Lung (tissue), 12 donors: ENCODE results near the gene ERMAP. TPM values are rescaled to one million over a fixed set of nuclear protein-coding genes. Genes with fewer than 3 reads are reported as not detected.
A peak's percentile ranks its signal among the peaks of the same experiment; 100 is the strongest.

ENCODE experiments used
- ATAC-seq: fragments of 200-7000 bp; cut with Tn5 transposase; one replicate; pipeline ENCODE4 v1.9.1; 2020; ENCODE audit warnings: moderate number of reproducible peaks; ENCODE audit not compliant: insufficient read depth, low FRiP score
- DNase-seq, 3 donors: peaks; one replicate each; pipeline ENCODE4 v3.0.0-alpha.2; 2013 to 2017
- H3K27ac ChIP-seq, 2 donors: one replicate each; pipeline ENCODE4 v1.5.1; 2013; ENCODE audit warnings: mild to moderate bottlenecking in 2 of 2, moderate library complexity in 2 of 2, control low read depth in 1 of 2, inconsistent platforms in 1 of 2, low read depth in 1 of 2, low read length in 1 of 2
- H3K27me3 ChIP-seq, 3 donors: one replicate each; pipeline ENCODE4 v1.5.1; 2013; ENCODE audit warnings: low read length in 2 of 3; ENCODE audit not compliant: control insufficient read depth in 3 of 3, insufficient read depth in 3 of 3
- H3K36me3 ChIP-seq, 4 donors: one replicate each; pipeline ENCODE4 v1.5.1; 2013; ENCODE audit warnings: low read length in 4 of 4, mild to moderate bottlenecking in 1 of 4, moderate library complexity in 1 of 4; ENCODE audit not compliant: control insufficient read depth in 4 of 4, insufficient read depth in 4 of 4
- H3K4me1 ChIP-seq, 5 donors: one replicate each; pipeline ENCODE4 v1.5.1; 2013; ENCODE audit warnings: low read length in 5 of 5, mild to moderate bottlenecking in 2 of 5, moderate library complexity in 1 of 5; ENCODE audit not compliant: control insufficient read depth in 5 of 5, insufficient read depth in 5 of 5
- H3K4me3 ChIP-seq: one replicate; pipeline ENCODE4 v1.5.1; 2013; ENCODE audit warnings: mild to moderate bottlenecking, control low read depth, moderate library complexity
- H3K9ac ChIP-seq, 2 donors: one replicate each; pipeline ENCODE4 v1.5.1; 2013; ENCODE audit warnings: low read length in 2 of 2, control low read depth in 1 of 2; ENCODE audit not compliant: insufficient read depth in 1 of 2
- H3K9me3 ChIP-seq, 4 donors: one replicate each; pipeline ENCODE4 v1.5.1; 2013; ENCODE audit warnings: low read length in 3 of 4, mild to moderate bottlenecking in 1 of 4, moderate library complexity in 1 of 4; ENCODE audit not compliant: control insufficient read depth in 4 of 4, insufficient read depth in 3 of 4
- WGBS, 2 donors: extraction: QIAGEN DNeasy Blood & Tissue Kit; methylation state at CpG; one replicate each; pipeline ENCODE4 v1.1.7; 2013; 5-methylcytosine and 5-hydroxymethylcytosine counted together
- polyA plus RNA-seq, 2 donors: library from polyadenylated mRNA; stranded (reverse); fragments of 200-250 nt; gene quantifications; one replicate each; pipeline ENCODE4 v1.2.1, GENCODE V29; 2013
- total RNA-seq, 2 donors: library from RNA; depleted of rRNA in 1 of 2; stranded (reverse); fragments of >200 nt in 1 of 2; gene quantifications; one replicate each; pipeline ENCODE4 v1.2.1, GENCODE V29; 2014 to 2021
- TF ChIP-seq, protein P1 (sequence below): IDR thresholded peaks from 2 replicates; pipeline ENCODE4 v1.5.1; 2012; ENCODE audit warnings: mild to moderate bottlenecking; ENCODE audit errors: control extremely low read depth, extremely low read depth
- donor health status: control.
- donor health status: control.
- donor health status: Bipolar disorder and iron deficiency.
- donor health status: healthy.
- donor health status: DM: yes; HTN: yes; CAD: no.

ERMAP gene
- total and polyA plus RNA-seq, 4 donors, result 4.8 to 19.8 (median 10.6) TPM

DNA sequence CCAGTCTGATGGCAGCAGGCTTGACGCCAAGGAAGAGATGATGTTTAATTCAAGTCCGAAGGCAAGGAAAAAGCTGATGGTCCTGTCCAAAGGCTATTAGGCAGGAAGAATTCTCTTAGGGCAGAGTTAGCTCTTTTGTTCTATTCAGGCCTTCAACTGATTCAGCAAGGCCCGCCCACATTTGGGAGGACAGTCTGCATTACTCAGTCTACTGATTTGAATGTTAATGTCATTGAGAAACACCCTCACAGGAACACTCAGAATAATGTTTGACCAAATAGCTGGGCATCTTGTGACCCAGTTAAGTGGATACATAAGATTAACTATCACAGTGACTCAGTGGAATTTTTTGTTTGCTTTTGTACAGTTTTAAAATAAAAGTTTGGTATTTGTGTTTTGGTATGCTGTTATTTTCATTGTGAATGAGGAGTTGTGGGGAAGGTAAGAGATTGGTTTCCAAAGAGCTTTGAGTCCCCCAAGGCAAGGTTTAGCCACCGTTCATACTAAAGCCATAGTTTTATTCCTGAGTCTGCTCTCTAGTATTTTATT lies 27.7 kb downstream of the ERMAP start:
- WGBS, 2 donors, result 92 to 95% methylated on average over 4 of the region's 4 CpGs
- DNase-seq, result no peak
- ATAC-seq, result no peak

DNA sequence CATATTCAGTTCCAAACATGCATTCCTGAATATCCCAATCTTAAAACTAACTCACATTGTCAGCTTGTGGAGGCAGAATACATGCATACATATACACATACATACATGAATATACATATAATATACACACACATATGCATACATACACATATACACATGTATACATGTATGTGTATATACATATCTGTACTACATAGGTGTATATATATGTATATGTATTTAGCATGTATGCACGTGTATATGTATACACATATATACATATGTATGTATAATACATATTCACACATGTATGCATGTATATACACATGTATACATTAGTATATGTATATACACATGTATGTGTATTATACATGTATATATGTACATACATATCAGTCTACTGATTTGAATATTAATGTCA lies 28.3 kb downstream of the ERMAP start:
- ATAC-seq (no peak), DNase-seq (no peak)
- 66 to 68% methylated on average over 1 of the region's 1 CpG for WGBS, 2 donors
- H3K4me3 ChIP-seq, result no peak overlapping the region
- TF ChIP-seq, protein P1, sequence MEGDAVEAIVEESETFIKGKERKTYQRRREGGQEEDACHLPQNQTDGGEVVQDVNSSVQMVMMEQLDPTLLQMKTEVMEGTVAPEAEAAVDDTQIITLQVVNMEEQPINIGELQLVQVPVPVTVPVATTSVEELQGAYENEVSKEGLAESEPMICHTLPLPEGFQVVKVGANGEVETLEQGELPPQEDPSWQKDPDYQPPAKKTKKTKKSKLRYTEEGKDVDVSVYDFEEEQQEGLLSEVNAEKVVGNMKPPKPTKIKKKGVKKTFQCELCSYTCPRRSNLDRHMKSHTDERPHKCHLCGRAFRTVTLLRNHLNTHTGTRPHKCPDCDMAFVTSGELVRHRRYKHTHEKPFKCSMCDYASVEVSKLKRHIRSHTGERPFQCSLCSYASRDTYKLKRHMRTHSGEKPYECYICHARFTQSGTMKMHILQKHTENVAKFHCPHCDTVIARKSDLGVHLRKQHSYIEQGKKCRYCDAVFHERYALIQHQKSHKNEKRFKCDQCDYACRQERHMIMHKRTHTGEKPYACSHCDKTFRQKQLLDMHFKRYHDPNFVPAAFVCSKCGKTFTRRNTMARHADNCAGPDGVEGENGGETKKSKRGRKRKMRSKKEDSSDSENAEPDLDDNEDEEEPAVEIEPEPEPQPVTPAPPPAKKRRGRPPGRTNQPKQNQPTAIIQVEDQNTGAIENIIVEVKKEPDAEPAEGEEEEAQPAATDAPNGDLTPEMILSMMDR, result no peak
- no peak overlapping the region for H3K27ac ChIP-seq
- H3K9ac ChIP-seq, result no peak overlapping the region
- H3K36me3 ChIP-seq, result peaks cover 0 to 14% (median 8%) of the 10 kb centered on the region in 4 donors
- peaks cover 2 to 17% (median 6%) of the 10 kb centered on the region in 5 donors for H3K4me1 ChIP-seq
- no peaks in the 10 kb centered on the region for H3K27me3 ChIP-seq
- H3K9me3 ChIP-seq, result peaks cover 0 to 2% (median 0%) of the 10 kb centered on the region in 4 donors

More for the DNA sequence above, 27.7 kb downstream of the ERMAP start:
- no peak overlapping the region for H3K9ac ChIP-seq
- TF ChIP-seq, protein P1, result no peak
- H3K27ac ChIP-seq, result no peak overlapping the region
- no peaks in the 10 kb centered on the region for H3K27me3 ChIP-seq
- peaks cover 0 to 10% (median 6%) of the 10 kb centered on the region in 4 donors for H3K36me3 ChIP-seq
- H3K9me3 ChIP-seq, result peaks cover 0 to 2% (median 0%) of the 10 kb centered on the region in 4 donors
- peaks cover 2 to 17% (median 6%) of the 10 kb centered on the region in 5 donors for H3K4me1 ChIP-seq
- H3K4me3 ChIP-seq, result no peak overlapping the region

DNA sequence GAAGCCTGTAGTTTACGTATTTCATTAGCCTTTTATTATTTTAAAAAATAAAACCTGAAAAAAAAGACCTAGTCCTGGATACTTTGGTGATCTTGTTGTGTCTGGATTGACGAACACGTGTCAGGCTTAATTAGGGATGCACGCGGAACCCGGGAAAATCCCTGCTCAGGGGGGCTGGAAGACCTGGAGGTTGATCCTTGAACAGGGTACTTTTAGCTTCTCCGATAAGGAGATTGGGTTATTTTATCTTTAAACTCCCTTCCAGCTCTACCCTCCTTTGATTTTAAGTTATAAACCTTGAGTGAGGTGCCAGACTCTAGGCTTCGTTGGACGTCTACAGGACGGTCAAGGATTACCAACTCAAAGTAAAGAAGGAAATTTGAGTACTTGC lies 28.9 kb downstream of the ERMAP start:
- H3K9ac ChIP-seq, result no peak overlapping the region
- no peak overlapping the region for H3K27ac ChIP-seq
- H3K27me3 ChIP-seq, result no peaks in the 10 kb centered on the region
- TF ChIP-seq, protein P1, result no peak
- 5 to 12% methylated on average over 10 of the region's 10 CpGs for WGBS, 2 donors
- ATAC-seq (no peak), DNase-seq (no peak)
- H3K4me1 ChIP-seq, result peaks cover 2 to 17% (median 6%) of the 10 kb centered on the region in 5 donors
- H3K9me3 ChIP-seq, result peaks cover 0 to 3% (median 0%) of the 10 kb centered on the region in 4 donors
- H3K36me3 ChIP-seq, result peaks cover 0 to 17% (median 9%) of the 10 kb centered on the region in 4 donors
- peak overlapping the region; percentile 33 for H3K4me3 ChIP-seq
